GM18526 (cell line): Measurements from ENCODE around the gene SIN3B.

Experiments
- POLR2A ChIP-seq: IDR thresholded peaks from 3 replicates; pipeline ENCODE4 v1.6.1; 2011; ENCODE audit not compliant: insufficient read length; ENCODE audit errors: extremely low read depth

The SIN3B gene

GRCh38 chr19:16807549-16808284 is 21.5 kb upstream of the SIN3B start:
- TF ChIP-seq POLR2A, result no peak

- no peak for TF ChIP-seq POLR2A
These were observed 14.6 kb upstream of the SIN3B start for GRCh38 chr19:16814526-16815100.

- TF ChIP-seq POLR2A, result no peak
These were observed 9.1 kb upstream of the SIN3B start for GRCh38 chr19:16820056-16820455.

DNA sequence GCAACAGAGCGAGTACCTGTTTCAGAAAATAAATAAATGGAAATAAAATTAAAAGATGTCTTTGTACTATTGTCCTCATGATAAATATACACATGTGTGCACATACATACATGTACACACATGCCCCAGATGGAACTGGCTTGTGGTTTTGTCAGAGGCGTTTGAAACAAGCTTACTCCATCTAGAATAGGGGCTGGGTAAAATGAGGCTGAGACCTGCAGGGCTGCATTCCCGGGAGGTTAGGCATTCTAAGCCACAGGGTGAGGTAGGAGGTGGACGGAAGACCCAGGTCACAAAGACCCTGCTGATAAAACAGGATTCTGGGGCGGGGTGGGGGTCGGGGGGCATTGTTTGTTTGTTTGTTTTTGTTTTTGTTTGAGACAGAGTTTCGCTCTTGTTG is 8.1 kb upstream of the SIN3B start:
- TF ChIP-seq POLR2A, result no peak

DNA sequence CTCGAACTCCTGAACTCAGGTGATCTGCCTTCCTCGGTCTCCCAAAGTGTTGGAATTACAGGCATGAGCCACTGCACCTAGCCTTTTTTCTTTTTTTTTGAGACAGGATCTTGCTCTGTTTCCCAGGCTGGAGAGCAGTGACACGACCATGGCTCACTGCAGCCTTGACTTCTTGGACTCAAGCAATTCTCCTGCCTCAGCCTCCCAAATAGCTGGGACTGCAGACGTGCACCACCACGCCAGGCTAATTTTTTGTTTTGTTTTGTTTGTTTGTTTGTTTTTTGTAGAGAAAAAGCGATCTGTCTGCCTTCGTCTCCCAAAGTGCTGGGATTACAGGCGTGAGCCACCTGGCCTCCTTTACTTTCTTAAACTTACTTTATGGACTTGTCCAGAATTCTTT is 6.5 kb upstream of the SIN3B start:
- TF ChIP-seq POLR2A, result no peak

DNA sequence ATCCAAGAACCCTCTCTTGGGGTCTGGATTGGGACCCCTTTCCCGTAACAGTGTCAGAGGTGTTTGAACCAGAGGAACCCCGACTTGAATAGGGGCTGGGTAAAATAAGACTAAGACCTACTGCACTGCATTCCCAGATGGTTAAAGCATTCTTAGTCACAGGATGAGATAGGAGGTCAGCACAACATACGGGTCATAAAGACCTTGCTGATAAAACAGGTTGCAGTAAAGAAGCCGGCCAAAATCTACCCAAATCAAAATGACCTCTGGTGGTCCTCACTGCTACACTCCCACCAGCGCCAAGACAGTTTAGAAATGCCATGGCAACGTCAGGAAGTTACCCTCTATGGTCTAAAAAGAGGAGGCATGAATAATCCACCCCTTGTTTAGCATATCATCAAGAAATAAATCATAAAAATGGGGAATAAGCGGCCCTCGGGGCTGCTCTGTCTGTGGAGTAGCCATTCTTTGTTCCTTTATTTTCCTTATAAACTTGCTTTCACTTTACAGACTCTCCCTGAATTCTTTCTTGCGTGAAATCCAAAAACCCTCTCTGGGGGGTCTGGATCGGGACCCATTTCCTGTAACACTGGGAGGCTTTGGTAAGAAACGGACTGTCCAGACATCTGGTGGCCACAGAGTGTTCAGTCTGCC is 4.4 kb upstream of the SIN3B start:
- TF ChIP-seq POLR2A, result no peak

DNA sequence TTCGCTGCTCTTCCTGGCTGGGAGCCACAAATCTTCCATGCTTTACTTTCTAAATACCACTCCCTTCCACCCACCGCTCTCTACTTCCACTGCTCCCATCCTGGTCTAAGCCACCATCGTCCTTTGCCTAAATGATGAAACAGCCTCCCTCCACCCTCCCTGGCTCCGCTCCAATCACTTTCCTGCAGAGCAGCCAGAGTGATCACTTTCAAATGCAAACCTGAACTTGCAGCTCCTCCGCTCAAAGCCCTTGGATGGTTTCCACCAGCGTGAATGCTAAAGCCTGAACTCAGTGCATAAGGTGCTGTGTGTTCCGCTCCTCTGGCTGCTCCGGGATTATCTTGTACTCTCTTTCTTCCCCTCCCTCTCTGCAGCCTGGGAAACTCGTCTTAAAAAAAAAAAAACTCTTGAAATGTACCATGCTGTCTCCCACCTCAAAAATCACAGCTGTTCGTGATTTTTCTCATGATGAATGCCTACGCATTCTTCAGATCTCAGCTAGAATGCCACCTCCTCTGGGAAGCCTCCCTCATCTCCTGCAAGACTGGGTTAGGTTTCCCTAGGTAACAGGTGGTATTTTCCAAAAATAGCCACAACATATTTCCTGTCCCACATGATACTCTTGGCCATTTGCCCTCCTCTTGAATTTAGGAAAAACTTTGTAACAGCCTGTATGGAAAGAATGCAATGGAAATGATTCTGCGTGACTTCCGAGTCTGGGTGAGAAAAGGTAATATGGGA is 3.7 kb upstream of the SIN3B start:
- no peak for TF ChIP-seq POLR2A

DNA sequence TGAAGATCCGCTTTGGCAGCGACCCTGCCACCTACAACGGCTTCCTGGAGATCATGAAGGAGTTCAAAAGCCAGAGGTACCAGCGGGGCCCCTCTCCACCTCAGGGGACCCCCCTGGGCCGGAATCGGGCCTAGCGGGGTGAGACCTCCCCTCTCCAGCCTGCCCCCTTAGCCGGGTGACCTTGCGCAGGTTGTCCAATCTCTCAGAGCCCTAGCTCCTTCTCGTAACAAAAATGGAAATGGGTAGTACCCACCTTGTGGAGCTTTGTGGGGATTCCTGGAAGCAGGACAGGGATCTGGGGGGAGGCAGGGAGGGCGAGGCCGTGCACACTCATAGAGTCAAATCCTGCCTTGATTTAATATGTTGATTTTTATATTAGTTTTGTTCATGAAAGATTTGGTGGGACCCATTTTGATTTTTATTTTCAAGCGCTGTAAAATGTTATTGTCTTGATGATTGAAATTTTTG is 658 bp downstream of the SIN3B start:
- no peak for TF ChIP-seq POLR2A

DNA sequence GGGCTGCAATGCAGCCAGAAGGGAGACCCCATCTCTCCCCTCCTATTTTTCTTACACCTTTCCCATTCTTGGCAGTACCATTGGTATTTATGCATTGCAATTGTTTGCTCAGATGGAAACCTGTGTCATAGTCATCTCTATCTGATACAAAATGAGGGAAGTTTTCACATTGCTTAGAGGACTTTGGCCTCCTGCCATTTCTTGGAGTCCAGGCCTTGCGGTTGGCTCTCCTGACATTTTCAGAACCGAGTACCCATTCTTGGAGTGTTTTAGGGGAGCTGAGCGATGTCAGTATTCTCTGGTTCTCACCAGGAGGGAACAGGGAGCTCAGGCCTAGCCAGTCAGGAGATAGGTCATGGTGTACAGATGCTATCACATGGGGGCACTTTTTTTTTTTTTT is 1.5 kb downstream of the SIN3B start:
- TF ChIP-seq POLR2A, result no peak

DNA sequence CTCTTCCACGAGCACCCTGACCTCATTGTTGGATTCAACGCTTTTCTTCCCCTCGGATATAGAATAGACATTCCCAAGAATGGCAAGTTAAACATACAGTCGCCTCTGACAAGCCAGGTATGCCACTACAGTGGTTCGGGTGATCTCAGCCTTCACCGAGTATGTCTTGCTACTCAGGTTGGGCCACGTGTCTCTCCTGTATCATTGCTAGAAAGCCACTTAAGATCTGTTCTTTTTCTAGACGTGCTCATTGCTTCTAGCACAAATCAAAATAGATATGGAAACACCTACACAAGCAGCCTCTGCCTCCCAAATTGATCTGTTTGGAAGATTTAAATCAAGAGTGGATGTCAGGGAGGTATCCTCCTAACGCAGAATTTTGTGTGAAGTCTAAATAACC is 2.3 kb downstream of the SIN3B start:
- no peak for TF ChIP-seq POLR2A

- TF ChIP-seq POLR2A, result no peak
These were observed 5.5 kb downstream of the SIN3B start for GRCh38 chr19:16834747-16835146.

- TF ChIP-seq POLR2A, result no peak
These were observed 7.2 kb downstream of the SIN3B start for GRCh38 chr19:16836115-16837034.

DNA sequence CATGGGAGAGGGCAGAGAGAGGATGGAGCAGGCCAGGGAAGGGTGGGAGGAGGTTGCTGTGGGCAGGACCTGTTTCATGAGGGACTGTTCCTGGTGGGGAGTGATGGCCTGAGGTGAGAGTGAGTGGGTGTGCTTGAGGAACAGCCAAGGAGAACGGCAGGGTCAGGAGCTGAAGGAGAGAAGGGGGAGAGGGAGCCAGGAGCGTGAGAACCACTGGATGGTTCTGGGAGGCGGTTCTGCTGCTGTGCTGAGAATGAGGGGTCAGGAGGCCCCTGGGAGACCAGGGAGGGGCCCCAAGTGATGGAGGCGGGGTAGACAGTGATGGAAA is 7.8 kb downstream of the SIN3B start:
- no peak for TF ChIP-seq POLR2A

GRCh38 chr19:16841391-16841926 is 12.3 kb downstream of the SIN3B start:
- no peak for TF ChIP-seq POLR2A

- TF ChIP-seq POLR2A, result no peak
These were observed 17.7 kb downstream of the SIN3B start for GRCh38 chr19:16846901-16847300.
